IMR-90 (cell line): ENCODE measurements around the gene CLTCL1. TPM values are rescaled to one million over a fixed set of nuclear protein-coding genes. Genes with fewer than 3 reads are reported as not detected.

Source experiments
- ATAC-seq: fragments of 200-7000 bp; cut with Tn5 transposase; 2 replicates; pipeline ENCODE4 v1.9.1; 2020; ENCODE audit warnings: low read depth, mild to moderate bottlenecking, moderate library complexity
- BruUV-seq: library from RNA; stranded (reverse); fragments of 400-500 nt; replicated peaks from 2 replicates; lab custom pipeline; 2021; lab: Mats Ljungman, UMichigan
- CTCF ChIA-PET: fragments of 300-600 bp; formaldehyde crosslinking; extraction: SDS; loops from one replicate; lab custom pipeline; 2021; ENCODE audit warnings: antibody characterized with exemption; lab: Yijun Ruan, JAX
- POLR2A ChIA-PET: fragments of 300-600 bp; sonication (Branson Sonifier 250); formaldehyde crosslinking; loops from one replicate; lab custom pipeline; 2022; ENCODE audit warnings: antibody characterized with exemption; ENCODE audit not compliant: unreplicated experiment; lab: Charles Lee
- DNase-seq: peaks from one replicate; pipeline ENCODE4 v3.0.0; 2013
- H2AFZ ChIP-seq: replicated peaks from 2 replicates; pipeline ENCODE3; 2013; ENCODE audit warnings: low read length, mild to moderate bottlenecking; ENCODE audit not compliant: poor library complexity
- H2AK5ac ChIP-seq: 2 replicates; pipeline ENCODE4 v1.6.1; 2013; ENCODE audit warnings: low read depth, low read length, inconsistent platforms
- H2AK9ac ChIP-seq: replicated peaks from 2 replicates; pipeline ENCODE3; 2013; ENCODE audit warnings: mild to moderate bottlenecking, low read depth, low read length, moderate library complexity; ENCODE audit not compliant: poor library complexity
- H2BK120ac ChIP-seq: 2 replicates; pipeline ENCODE4 v1.6.1; 2013; ENCODE audit warnings: low read depth, low read length, inconsistent platforms
- H2BK15ac ChIP-seq: 3 replicates; pipeline ENCODE4 v1.6.1; 2013; ENCODE audit warnings: low read depth, low read length, inconsistent platforms
- H2BK20ac ChIP-seq: 2 replicates; pipeline ENCODE4 v1.6.1; 2013; ENCODE audit warnings: low read depth, mild to moderate bottlenecking, inconsistent platforms, low read length, moderate library complexity
- H2BK5ac ChIP-seq: 2 replicates; pipeline ENCODE4 v1.6.1; 2013; ENCODE audit warnings: mild to moderate bottlenecking, low read depth, low read length, inconsistent platforms; ENCODE audit not compliant: poor library complexity, severe bottlenecking
- H3K14ac ChIP-seq: replicated peaks from 2 replicates; pipeline ENCODE4 v1.6.1; 2013; ENCODE audit warnings: low read depth, low read length, inconsistent platforms
- H3K18ac ChIP-seq: 2 replicates; pipeline ENCODE4 v1.6.1; 2013; ENCODE audit warnings: low read depth, low read length, control low read depth
- H3K23ac ChIP-seq: 2 replicates; pipeline ENCODE4 v1.6.1; 2013; ENCODE audit warnings: low read depth, low read length, inconsistent platforms
- H3K27ac ChIP-seq: 2 replicates; pipeline ENCODE4 v1.5.1; 2013; ENCODE audit warnings: mild to moderate bottlenecking, control low read depth, low read length; ENCODE audit not compliant: insufficient read depth
- H3K27me3 ChIP-seq: 2 replicates; pipeline ENCODE4 v1.6.1; 2013; ENCODE audit warnings: low read length; ENCODE audit not compliant: control insufficient read depth, insufficient read depth
- H3K36me3 ChIP-seq: 2 replicates; pipeline ENCODE4 v1.6.1; 2013; ENCODE audit warnings: low read length, mixed read lengths; ENCODE audit not compliant: control insufficient read depth, insufficient read depth
- H3K4ac ChIP-seq: 2 replicates; pipeline ENCODE4 v1.6.1; 2013; ENCODE audit warnings: low read depth, low read length, inconsistent platforms
- H3K4me1 ChIP-seq: 2 replicates; pipeline ENCODE4 v1.6.1; 2013; ENCODE audit warnings: low read length, mixed read lengths; ENCODE audit not compliant: control insufficient read depth, insufficient read depth
- H3K4me2 ChIP-seq: 2 replicates; pipeline ENCODE4 v1.6.1; 2013; ENCODE audit warnings: low read depth, mild to moderate bottlenecking, control low read depth, low read length, moderate library complexity
- H3K4me3 ChIP-seq: 2 replicates; pipeline ENCODE4 v1.5.1; 2013; ENCODE audit warnings: low read depth, mild to moderate bottlenecking, control low read depth, low read length, moderate library complexity; ENCODE audit not compliant: insufficient read depth
- H3K56ac ChIP-seq: 2 replicates; pipeline ENCODE4 v1.6.1; 2013; ENCODE audit warnings: low read length, inconsistent platforms; ENCODE audit not compliant: insufficient read depth; ENCODE audit errors: extremely low read depth
- H3K79me1 ChIP-seq, 2 experiments: 2 replicates each; pipeline ENCODE4 v1.6.1; 2013; ENCODE audit warnings: low read length in 2 of 2, inconsistent platforms in 1 of 2, low read depth in 1 of 2
- H3K9ac ChIP-seq: 2 replicates; pipeline ENCODE4 v1.6.1; 2013; ENCODE audit warnings: low read depth, low read length, control low read depth
- H3K9me1 ChIP-seq: 2 replicates; pipeline ENCODE4 v1.6.1; 2013; ENCODE audit warnings: low read length, inconsistent platforms; ENCODE audit not compliant: insufficient read depth
- H3K9me3 ChIP-seq: 2 replicates; pipeline ENCODE4 v1.6.1; 2013; ENCODE audit warnings: low read length; ENCODE audit not compliant: control insufficient read depth, insufficient read depth
- H4K20me1 ChIP-seq: 2 replicates; pipeline ENCODE4 v1.6.1; 2013; ENCODE audit warnings: low read length, inconsistent platforms; ENCODE audit not compliant: insufficient read depth
- H4K5ac ChIP-seq: 2 replicates; pipeline ENCODE4 v1.6.1; 2013; ENCODE audit warnings: mild to moderate bottlenecking, low read depth, low read length, control low read depth
- H4K8ac ChIP-seq, 2 experiments: 2 replicates each; pipeline ENCODE4 v1.6.1; 2013; ENCODE audit warnings: low read depth in 2 of 2, low read length in 2 of 2, control low read depth in 1 of 2, inconsistent platforms in 1 of 2
- H4K91ac ChIP-seq: 2 replicates; pipeline ENCODE4 v1.6.1; 2013; ENCODE audit warnings: low read depth, low read length, inconsistent platforms; ENCODE audit not compliant: insufficient read depth
- BHLHE40 ChIP-seq: fragments of 150-350 bp; IDR thresholded peaks from 2 replicates; pipeline ENCODE4 v1.6.1; 2016; ENCODE audit warnings: mild to moderate bottlenecking, low read depth, low read length
- CHD1 ChIP-seq: IDR thresholded peaks from 2 replicates; pipeline ENCODE4 v1.6.1; 2012; ENCODE audit warnings: low read depth, low read length, improper control_type of control experiment
- ELK1 ChIP-seq: fragments of 150-350 bp; IDR thresholded peaks from 2 replicates; pipeline ENCODE4 v1.6.1; 2016; ENCODE audit warnings: low read depth, mild to moderate bottlenecking, low read length, moderate library complexity, borderline replicate concordance
- MAFK ChIP-seq: IDR thresholded peaks from 2 replicates; pipeline ENCODE4 v1.6.1; 2012; ENCODE audit warnings: low read depth, low read length, improper control_type of control experiment
- MAZ ChIP-seq: IDR thresholded peaks from 2 replicates; pipeline ENCODE4 v1.6.1; 2012; ENCODE audit warnings: low read depth, mild to moderate bottlenecking, low read length, improper control_type of control experiment, moderate library complexity, borderline replicate concordance
- POLR2A ChIP-seq: IDR thresholded peaks from 2 replicates; pipeline ENCODE4 v1.6.1; 2012; ENCODE audit warnings: mild to moderate bottlenecking, low read depth, low read length
- RAD21 ChIP-seq: IDR thresholded peaks from 2 replicates; pipeline ENCODE4 v1.6.1; 2012; ENCODE audit warnings: low read length, improper control_type of control experiment
- RFX5 ChIP-seq: IDR thresholded peaks from 2 replicates; pipeline ENCODE4 v1.8.0; 2012; ENCODE audit warnings: low read depth, mild to moderate bottlenecking, low read length, moderate library complexity
- SMC3 ChIP-seq: fragments of 150-350 bp; IDR thresholded peaks from 2 replicates; pipeline ENCODE4 v1.6.1; 2016; ENCODE audit warnings: low read depth, mild to moderate bottlenecking, antibody characterized with exemption, low read length, moderate library complexity
- USF2 ChIP-seq: fragments of 150-350 bp; IDR thresholded peaks from 2 replicates; pipeline ENCODE4 v1.6.1; 2017; ENCODE audit warnings: mild to moderate bottlenecking, antibody characterized with exemption, low read length, low read depth
- WGBS, 2 experiments: methylation state at CpG; one replicate each; pipeline versions ENCODE4 v1.1.5 to v1.1.7; 2013; ENCODE audit warnings: missing lambda C conversion rate in 2 of 2; ENCODE audit not compliant: insufficient read length in 1 of 2; ENCODE audit errors: extremely low coverage in 2 of 2; 5-methylcytosine and 5-hydroxymethylcytosine counted together
- dilution Hi-C: fragments of 300-500 bp; cut with HindIII; formaldehyde crosslinking; loops from one replicate; pipeline ENCODE4 v1.14.3; 2018; ENCODE audit warnings: low sequenced_read_pairs; ENCODE audit not compliant: unreplicated experiment
- in situ Hi-C: fragments of 300-500 bp; cut with MboI; formaldehyde crosslinking; loops from 3 replicates; pipeline ENCODE4 v1.14.3; 2019; ENCODE audit warnings: low sequenced_read_pairs, inconsistent platforms, mixed read lengths
- intact Hi-C: fragments of 100-400 bp; cut with micrococcal nuclease; formaldehyde crosslinking; loops from 2 replicates; pipeline ENCODE4 v1.10.0; 2022
- polyA plus RNA-seq, 3 experiments: library from polyadenylated mRNA; depleted of rRNA; stranded (reverse); fragments of >200 nt; gene quantifications; 2 replicates each; pipeline ENCODE4 v1.2.3, GENCODE V29; 2012; ENCODE audit warnings: low replicate concordance in 1 of 3
- total RNA-seq: library from RNA; depleted of rRNA; stranded (reverse); fragments of >200 nt; gene quantifications from 2 replicates; pipeline ENCODE4 v1.2.3, GENCODE V29; 2012

Gene CLTCL1
- total and polyA plus RNA-seq, 2 of the 4 experiments (the other 2 are of a cell fraction) = 6.2 to 8.1 TPM

- TF ChIP-seq MAFK (no peak), POLR2A (no peak)
Measured at GRCh38 chr22:19152942-19153883, 138.3 kb downstream of the CLTCL1 start (continued).

- Histone ChIP-seq H2BK20ac (no peak overlapping the region), H3K36me3 (no peaks in the 10 kb centered on the region), H4K5ac (no peak overlapping the region), H3K4me3 (no peak overlapping the region), H4K20me1 (no peaks in the 10 kb centered on the region), H2AFZ (no peak overlapping the region), H3K27me3 (peaks cover 59% of the 10 kb centered on the region), H2BK5ac (no peak overlapping the region), H2BK15ac (no peak overlapping the region), H3K9me1 (no peaks in the 10 kb centered on the region; the same call in 1 of the 2 replicates), H4K91ac (no peak overlapping the region), H3K9ac (no peak overlapping the region), H3K23ac (no peak overlapping the region), H3K79me1 (no peaks in the 10 kb centered on the region), H4K8ac (no peak overlapping the region), H2AK5ac (no peak overlapping the region), H3K14ac (no peak overlapping the region), H3K9me3 (peaks cover 5% of the 10 kb centered on the region; the same call in 1 of the 2 replicates), H2BK120ac (no peak overlapping the region), H3K4ac (no peak overlapping the region), H3K56ac (no peak overlapping the region), H3K18ac (no peak overlapping the region), H3K4me1 (no peaks in the 10 kb centered on the region), H3K27ac (no peak overlapping the region), H2AK9ac (peak overlapping the region; percentile 52), H3K4me2 (no peak overlapping the region)
- 45% methylated on average over 6 of the region's 10 CpGs; no CpG with 5 or more reads in 1 of the 2 experiments for WGBS, 2 experiments
- dilution Hi-C loops (no loop called here), intact Hi-C loops (no loop called here), in situ Hi-C loops (no loop called here)
- CTCF ChIA-PET = no interaction called here
- POLR2A ChIA-PET = no interaction called here
- BruUV-seq = no TSS peak
- ATAC-seq (no peak), DNase-seq (no peak)
- TF ChIP-seq SMC3 = no peak
- no peak for TF ChIP-seq MAZ
- TF ChIP-seq CHD1 = no peak
- TF ChIP-seq RFX5 = no peak
- TF ChIP-seq USF2 = no peak
- TF ChIP-seq BHLHE40 = no peak
- TF ChIP-seq ELK1 = no peak
- no peak for TF ChIP-seq POLR2A
- TF ChIP-seq RAD21 = no peak
Measured at GRCh38 chr22:19151329-19152191, 140.0 kb downstream of the CLTCL1 start.
